ENCODE results near the gene SLC4A7.

GRCh38 chr3:27415202-27415601, 69.0 kb downstream of the SLC4A7 start:
- TF ChIP-seq CTCF (conservative IDR thresholded peaks at IDR 0.05; ENCODE audit: low read length) (no peak), EZH2phosphoT487 (IDR thresholded peaks at IDR 0.05; ENCODE audit: borderline replicate concordance) (no peak)

All from Loucy (cell line).